ENCODE measurements around the gene FHOD3.

DNA sequence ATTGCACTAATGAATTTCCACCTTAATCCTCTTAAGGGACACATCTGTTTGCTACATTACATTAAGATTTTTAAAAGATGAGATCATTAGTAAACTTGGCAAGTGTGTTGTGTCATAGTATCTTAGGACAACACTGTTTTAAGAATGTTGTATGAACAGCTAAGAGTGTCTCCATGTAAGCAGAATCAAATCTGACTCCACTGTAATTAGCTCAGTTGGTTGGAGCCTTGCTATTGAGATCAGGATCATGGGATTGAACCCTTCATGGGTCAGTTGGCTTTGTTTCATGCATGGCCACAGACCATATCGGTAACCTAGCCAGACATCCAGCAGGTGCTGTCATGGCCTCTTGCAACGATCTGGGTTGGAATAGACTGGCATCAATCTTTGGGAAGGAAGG, 5.2 kb downstream of the FHOD3 start:
- TF ChIP-seq, protein P1, sequence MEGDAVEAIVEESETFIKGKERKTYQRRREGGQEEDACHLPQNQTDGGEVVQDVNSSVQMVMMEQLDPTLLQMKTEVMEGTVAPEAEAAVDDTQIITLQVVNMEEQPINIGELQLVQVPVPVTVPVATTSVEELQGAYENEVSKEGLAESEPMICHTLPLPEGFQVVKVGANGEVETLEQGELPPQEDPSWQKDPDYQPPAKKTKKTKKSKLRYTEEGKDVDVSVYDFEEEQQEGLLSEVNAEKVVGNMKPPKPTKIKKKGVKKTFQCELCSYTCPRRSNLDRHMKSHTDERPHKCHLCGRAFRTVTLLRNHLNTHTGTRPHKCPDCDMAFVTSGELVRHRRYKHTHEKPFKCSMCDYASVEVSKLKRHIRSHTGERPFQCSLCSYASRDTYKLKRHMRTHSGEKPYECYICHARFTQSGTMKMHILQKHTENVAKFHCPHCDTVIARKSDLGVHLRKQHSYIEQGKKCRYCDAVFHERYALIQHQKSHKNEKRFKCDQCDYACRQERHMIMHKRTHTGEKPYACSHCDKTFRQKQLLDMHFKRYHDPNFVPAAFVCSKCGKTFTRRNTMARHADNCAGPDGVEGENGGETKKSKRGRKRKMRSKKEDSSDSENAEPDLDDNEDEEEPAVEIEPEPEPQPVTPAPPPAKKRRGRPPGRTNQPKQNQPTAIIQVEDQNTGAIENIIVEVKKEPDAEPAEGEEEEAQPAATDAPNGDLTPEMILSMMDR (conservative IDR thresholded peaks at IDR 0.05), result no peak
- no peak for TF ChIP-seq EZH2 (IDR thresholded peaks at IDR 0.05; ENCODE audit: low read depth)

Data from PC-9 (cell line).